ENCODE results near the gene GUCY2D.
A peak's percentile ranks its signal among the peaks of the same experiment; 100 is the strongest.
"Not testable (repeated sequence)": the region's sequence is repeated elsewhere in the genome, so short reads cannot be mapped to it uniquely, and the experiment has no call there.

GUCY2D gene

DNA sequence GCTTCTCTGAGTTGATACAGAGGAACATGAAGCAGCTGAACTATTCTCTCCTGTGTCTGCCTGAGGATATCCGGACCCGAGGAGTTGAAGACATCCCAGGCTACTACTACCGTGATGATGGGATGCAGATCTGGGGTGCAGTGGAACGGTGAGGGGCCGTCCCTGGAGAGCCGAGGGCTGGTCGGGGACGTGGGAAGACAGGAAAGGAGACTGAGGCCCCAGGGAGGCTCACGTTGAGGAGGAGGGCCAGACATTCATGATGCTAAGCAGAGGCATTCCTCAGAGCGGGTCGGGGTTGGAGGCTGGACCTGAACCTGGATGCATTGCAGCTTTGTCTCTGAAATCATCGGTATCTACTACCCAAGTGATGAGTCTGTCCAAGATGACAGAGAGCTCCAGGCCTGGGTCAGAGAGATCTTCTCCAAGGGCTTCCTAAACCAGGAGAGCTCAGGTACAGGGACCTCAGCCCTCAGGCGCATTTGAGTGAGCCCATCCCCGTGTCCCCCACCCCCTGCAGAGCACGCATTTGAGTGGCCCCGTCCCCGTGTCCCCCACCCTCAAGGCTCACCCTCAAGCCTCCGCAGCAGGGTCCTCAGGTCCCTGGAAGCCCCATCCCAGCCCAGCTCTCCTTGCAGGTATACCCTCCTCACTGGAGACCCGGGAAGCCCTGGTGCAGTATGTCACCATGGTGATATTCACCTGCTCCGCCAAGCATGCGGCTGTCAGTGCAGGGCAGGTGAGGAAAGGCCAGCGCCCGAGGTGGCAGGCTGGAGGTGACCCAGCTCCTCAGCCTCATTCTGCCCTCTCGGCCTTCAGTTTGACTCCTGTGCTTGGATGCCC lies 44.7 kb downstream of the GUCY2D start:
- no peak for DNase-seq

DNA sequence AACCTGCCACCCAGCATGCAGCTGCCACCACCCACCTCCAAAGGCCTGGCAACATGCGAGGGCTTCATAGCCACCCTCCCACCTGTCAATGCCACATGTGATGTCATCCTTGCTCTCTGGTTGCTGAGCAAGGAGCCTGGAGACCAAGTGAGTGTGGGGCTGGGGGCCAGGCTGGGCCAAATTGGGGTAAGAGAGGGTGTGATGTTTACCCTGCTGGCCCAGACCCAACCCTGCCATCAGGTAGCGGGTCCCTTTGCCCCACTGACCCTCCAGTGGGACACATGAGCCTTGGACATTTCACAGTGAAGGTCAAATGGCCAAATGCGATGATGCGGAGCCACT lies 45.3 kb downstream of the GUCY2D start:
- no peak for DNase-seq

DNA sequence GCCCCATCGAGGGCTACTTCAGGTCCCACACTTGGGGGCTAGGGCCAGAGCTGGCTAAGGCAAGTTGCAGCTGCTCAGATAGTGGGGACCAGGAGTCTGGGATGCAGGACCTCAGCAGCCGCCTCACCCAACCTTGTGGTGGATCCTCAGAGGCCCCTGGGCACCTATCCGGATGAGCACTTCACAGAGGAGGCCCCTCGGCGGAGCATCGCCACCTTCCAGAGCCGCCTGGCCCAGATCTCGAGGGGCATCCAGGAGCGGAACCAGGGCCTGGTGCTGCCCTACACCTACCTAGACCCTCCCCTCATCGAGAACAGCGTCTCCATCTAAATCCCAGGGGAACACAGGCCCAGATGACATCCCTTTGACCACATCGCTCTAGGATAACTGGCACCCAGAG lies 45.8 kb downstream of the GUCY2D start:
- DNase-seq: no peak

DNA sequence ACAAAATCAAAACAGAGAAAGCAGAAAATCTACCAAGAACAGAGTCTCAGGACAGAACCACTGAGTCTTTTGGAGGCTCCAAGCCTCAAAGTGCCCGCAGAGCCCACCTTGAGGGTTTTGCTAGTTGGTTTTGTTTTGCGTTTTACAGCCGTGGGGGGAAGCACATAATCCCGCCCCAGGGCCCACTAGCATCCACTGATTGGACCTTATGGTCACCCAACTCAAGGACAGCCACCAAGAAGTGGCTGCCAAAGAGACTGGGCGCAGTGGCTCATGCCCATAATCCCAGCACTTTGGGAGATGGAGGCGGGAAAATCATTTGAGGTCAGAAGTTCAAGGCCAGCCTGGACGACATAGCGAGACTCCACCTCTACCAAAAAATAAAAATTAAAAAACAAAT lies 46.3 kb downstream of the GUCY2D start:
- DNase-seq: no peak

DNA sequence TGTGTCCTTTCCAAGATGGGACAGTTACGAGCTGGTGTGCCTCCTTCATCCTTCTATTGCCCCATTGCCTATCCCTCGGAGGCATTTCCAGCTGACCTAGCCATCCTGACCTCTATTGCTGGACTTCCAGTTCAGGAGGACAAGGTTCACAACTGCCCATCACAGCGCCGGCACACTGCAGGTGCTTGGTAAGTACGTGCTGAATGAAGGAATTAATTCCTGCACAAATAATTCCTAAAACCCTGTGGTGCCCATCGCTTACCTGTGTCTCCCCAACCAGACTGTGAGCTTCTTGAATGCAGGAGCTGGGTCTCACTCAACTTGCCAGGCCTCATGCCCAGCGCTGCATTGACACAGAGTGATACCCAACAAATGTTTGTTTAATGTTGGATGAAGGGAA lies 49.4 kb downstream of the GUCY2D start:
- no peak for DNase-seq

DNA sequence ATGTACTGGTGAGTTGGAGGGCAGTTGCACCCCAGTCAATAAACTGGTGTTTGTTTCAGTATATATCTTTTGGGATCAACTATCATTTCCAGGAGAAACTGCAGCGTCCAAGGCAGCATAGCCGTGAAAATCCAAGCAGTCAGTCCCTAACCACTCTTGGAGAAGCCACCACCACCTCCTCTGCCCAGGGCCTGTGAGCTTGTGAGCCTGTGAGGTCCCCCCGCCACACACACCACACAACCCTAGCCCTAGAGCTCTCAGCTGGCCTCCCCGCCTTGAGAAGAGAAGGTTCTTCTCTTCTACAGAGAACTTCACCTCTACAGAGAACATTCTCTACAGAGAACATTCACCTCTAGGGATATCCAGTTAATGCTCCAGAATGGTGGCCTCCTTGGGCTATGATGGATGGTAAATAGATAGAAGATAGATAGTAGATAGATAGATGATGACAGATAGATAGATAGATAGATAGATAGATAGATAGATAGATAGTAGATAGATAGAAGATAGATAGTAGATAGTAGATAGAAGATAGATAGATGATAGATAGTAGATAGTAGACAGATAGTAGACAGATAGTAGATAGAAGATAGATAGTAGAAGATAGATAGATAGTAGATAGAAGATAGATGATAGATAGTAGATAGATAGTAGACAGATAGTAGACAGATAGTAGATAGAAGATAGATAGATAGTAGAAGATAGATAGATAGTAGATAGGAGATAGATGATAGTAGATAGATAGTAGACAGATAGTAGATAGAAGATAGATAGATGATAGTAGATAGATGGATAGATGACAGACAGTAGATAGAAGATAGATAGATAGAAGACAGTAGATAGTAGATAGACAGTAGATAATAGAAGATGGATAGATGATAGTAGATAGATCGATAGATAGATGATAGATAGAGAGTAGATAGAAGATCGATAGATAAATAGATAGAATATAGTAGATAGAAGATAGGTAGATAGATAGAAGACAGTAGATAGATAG lies 50.1 kb downstream of the GUCY2D start:
- DNase-seq: no peak

DNA sequence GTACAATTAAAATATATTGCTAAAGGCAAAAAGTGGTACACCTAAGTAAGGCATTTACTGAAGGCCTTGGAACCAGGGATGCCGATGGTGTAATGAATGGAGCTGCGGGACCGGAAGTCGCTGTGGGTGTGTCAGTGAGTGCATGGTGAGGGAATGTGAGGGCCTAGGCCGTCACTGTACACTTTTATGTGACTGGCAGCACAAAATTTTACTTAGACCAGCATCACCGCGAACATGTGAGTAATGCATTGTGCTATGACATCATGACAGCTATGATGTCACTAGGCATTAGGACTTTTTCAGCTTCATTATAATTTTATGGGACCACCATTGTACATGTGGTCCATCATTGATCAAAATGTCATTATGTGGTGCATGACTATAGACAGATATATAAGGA lies 51.2 kb downstream of the GUCY2D start:
- DNase-seq: no peak

DNA sequence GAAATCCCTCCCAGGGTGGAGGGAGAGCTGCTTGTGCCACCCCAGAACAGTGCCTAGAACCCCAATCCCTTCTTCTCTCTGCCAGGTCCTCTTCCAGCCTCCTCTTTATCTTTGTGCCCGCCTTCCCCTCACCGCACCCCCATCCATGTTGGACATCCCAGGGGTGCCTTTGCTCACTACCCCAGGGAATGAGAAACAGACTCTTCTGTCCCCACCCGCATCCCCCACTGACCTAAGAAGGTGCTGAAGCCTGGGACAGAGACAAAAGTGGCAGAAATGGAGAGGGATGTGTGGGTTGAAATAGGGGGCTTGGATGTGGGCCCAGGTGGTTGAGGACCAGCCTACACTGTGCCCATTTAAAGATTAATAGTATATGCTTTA lies 53.4 kb downstream of the GUCY2D start:
- no peak for DNase-seq

DNA sequence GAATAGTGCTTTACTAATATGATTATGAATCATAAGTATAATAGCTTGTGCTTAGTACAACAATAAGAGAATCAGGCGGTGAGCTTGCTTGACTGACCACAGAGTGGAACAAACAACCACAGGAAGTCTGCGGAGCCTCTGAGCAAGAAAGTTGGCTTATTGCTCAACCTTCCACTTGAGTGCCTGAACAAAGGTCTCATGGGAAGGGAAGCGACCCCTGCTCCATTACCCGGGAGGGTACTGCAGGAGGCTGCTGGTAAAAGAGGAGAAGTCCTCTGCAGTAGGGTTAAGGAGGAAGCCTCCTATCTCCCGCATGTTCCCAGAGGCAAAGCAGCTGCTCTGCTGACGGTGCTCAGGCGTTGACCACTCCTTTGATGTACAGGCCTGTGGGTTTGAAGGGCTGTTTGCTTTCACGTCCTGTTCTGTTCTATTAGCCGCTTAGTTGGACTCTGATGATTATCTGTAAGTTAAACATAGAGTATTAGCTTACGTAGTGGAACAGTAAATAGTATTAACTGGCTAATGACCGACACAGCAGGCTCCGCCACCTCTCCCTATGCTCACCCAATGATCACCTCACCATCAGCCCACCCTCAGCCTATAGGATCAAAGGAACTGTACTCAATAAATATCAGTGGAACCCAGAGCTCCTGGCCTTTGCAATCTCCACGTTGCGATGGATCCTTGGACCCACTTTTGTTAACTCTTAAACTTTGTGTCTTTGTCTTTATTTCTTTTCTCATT lies 54.0 kb downstream of the GUCY2D start:
- peak; percentile 81 to 93 (median 91) for DNase-seq

DNA sequence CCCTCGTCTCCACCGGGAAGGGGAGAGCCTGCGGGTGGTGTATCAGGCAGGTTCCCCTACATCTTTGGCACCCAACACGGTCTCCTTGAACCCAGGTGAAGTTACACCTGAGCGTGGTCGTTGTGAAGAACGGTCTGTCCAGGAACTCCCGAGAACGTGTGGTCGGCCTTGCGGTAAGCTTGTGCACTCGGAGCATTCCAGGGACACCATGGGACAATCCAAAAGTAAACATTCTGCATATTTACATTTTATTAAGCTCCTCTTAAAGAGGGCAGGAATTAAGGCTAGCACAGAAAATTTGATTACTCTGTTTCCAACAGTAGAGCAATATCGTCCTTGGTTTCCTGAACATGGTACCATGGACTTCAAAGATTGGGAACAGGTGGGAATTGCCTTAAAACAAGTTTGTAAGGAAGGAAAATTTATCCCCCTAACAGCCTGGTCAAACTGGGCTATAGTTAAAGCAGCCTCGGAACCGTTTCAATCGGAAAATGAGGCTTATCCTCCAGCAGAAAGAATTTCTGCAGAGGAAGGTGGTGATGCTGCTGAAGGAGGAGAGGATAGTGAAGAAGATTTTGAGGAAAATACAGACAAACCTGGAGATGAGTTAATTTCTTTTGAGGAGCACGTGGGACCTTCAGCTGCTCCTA lies 54.7 kb downstream of the GUCY2D start:
- DNase-seq: no peak

DNA sequence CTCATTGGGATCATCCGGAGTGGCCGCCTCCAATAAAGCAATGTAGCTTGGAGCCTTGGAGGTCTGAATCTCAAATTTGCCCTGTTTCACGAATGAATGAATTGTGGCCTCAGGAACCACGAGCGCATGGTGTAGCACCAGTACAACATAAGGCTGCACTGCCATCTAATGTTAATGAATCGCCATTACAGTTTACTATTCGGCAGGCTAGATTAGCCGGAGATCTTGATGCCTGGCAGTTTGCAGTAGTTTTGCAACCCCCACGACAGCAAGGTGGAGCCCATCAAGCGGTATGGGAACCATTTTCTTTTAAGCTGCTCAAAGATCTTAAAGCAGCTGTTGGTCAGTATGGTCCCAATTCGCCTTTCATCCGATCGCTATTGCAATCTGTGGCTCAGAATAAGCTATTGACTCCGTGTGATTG lies 55.3 kb downstream of the GUCY2D start:
- DNase-seq: peak; percentile 83 to 92 (median 89)

DNA sequence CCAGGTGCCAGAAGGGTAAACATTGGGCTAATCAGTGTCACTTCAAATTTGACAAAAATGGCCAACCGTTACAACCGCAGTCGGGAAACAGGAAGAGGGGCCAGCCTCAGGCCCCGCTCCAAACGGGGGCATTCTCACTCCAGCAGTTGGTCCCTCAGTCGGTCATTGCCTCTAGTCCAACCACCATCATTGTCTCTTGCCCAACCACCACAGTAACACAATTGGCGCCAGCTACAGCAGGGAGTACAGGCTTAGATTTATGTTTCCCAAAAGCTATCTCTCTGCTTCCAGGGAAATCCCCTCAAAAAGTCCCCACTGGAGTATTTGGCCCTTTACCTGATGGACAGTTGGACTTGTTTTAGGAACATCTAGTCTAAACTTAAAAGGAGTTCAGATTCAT lies 56.7 kb downstream of the GUCY2D start:
- DNase-seq: peak in 1 of 3 donors; percentile 34

DNA sequence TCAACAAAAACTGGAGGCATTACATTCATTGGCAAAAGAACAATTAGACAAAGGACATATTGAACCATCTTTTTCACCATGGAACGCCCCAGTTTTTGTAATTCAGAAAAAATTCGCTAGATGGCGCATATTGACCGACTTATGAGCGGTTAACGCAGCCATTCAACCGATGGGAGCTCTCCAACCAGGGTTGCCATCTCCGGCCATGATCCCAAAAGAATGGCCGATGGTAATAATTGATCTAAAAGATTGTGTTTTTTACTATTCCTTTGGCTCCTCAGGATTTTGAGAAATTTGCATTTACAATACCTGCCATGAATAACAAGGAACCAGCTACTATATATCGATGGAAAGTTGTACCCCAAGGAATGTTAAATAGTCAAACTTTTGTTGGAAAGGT lies 57.9 kb downstream of the GUCY2D start:
- DNase-seq: peak; percentile 83 to 92 (median 86)

DNA sequence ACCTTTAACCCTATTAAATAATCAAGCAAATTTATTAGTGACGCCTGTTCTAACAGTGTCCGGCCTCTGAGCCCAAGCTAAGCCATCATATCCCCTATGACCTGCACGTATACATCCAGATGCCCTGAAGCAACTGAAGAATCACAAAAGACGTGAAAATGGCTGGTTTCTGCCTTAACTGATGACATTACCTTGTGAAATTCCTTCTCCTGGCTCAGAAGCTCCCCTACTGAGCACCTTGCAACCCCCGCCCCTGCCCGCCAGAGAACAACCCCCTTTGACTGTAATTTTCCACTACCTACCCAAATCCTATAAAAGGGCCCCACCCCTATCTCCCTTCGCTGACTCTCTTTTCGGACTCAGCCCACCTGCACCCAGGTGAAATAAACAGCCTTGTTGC lies 59.4 kb downstream of the GUCY2D start:
- not testable (repeated sequence) for DNase-seq

DNA sequence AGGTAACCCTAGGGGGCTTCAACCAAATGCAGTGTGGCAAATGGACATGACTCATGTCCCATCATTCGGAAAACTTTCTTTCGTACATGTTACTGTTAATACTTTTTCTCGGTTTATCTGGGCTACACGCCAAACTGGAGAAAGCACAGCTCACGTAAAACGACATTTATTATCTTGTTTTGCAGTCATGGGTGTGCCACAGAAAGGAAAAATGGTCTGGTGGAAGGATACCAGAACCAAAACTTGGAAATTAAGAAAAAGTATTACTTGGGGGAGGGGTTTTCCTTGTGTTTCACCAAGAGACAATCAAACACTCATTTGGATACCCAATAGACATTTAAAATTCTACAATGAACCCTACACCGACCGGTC lies 60.0 kb downstream of the GUCY2D start:
- DNase-seq: no peak

DNA sequence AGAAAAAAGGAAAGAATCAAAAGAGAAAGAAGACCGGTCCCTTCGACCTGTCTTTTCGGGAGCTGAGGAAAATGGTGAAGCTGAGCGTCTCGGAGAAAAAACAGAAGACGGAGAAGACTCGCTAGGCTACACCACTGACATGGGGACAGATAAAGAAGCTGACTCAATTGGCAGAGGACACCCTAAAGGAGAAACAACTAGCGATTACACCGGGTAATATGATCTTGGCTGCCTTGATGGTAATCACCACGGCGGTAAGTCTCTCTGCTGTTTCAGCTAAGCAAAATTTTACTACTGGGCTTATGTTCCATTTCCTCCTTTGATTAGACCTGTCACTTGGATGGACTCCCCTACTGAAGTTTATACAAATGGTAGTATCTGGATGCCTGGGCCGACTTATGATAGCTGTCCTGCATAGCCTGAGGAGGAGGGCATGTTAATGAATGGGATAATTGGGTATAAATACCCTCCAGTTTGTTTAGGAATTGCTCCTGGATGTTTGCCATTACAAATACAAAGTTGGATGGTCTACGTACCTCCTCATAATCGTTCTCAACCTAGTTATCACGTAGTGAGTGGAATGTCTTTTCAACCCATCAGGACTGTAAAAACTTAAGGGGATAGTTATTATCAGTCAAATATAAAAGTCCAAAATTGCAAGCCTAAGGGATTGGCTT lies 60.5 kb downstream of the GUCY2D start:
- DNase-seq: no peak

DNA sequence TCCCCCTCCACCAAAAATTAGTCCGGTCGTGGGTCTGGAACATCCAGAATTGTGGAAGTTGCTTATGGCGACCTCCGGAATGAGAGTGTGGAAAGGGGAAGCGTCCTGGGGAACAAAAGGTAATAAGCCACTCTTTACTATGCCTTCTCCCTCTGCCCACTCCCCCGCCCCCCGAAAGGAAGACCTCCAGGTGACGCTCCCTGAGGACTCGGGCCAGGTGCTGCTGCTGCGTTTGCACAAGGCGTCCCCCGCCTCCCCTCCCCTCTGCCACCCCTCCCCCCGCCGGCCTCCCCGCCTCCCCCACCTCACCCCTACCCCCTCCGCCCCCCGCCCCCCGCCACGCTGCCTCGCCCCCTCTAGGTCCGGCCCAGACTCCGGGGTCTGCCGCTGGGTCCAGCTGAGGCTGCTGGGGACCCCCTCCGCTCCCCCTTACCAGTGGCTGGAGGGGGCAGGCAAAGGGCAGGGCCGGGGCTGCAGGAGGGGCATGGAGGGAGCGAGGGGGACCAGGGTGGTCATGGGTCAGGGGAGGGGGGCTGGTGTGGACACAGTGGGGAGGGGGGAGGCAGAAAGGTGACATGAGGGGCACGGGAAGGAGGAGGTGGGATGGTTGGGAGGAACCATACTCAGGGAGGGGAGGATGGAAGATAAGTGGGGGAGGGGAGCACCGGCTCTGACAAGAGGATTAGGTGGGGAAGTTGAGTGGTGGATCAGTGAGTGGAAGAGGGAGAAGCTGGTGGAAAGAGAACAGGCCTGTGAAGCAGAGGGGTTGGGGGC lies 61.5 kb downstream of the GUCY2D start:
- DNase-seq: no peak

DNA sequence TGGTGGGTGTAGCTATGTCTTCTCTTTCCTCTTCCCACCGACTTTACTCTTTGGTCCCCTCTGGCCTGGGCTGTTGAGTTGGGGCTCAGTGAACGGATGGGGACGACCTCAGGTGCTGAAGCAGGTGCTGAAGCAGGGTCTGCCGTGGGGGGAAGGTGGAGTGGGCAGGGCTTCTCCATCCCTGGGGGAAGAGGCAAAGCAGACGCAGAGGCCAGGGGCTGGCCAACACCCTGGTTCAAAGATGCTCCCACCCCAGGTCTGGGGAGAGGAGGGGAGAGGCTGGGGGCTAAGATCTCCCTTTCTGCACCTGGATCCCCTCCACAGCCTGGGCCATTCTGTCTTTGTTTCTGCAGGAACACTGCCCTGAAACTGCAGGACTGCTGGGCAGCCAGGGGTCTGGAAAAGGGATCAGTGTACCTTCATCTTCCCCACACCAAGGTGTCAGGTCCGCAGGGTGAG lies 62.2 kb downstream of the GUCY2D start:
- no peak for DNase-seq

DNA sequence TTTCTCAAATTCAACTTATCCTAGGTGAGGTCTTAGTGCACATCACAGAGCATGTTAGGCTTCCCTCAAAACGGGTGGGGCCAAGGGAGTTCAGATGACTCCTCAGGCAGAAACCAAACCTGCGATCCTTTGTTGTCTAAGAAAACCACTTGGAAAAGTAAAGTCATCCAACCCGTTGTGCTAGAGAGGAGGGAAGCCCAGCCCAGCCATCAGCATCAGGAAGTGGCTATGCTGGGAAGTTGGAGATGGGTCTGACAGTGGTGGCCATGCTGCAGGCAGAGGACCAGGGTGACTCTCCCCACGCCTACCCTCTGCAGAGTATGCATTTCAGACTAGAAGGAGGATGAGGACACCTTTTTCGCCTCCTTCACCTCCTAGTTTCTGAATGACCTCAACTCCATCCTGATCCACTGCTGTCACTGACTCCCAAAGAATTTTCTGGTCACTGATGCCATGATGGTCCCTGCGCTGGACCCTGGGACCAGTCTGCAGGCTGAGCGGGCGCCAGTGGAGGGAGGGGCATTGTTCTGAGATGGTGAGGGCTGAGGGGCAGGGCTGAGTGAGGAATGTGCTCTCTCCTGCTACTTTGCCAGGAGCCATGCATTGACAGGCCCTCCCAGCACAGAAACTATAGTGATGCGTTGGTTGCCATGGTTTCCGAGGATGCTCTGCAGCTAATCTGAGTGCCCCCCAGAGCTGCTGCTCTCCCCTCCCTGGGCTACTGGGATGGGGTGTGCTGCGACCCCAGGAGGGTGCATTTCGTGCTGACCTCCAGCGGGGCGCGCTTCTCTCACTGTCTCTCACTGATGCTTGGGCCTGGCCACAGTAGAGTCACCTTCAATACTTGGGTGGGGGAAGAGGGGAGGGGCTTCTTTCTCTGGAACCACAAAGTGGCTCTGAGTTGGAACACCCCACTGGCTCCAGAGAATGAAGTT lies 64.7 kb downstream of the GUCY2D start:
- no peak for DNase-seq

DNA sequence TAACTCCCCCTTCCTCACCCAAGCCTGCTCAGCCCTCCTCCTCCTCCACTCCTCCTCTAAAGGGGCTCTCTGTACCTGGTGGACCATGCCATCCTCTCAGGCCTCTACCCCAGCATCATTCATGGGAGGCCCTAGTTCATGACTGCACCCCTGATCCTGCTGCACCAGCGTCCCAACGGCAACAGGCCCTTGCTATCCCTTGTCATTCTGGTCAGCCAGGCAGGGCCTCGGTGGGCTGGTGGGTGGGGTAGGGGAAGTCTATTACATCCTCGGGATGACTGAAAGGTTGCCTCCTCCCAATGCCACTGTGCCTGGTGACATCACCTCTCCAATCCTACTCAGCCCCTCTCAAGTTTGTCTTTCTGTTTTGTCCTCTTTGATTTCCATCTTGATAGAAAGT lies 65.4 kb downstream of the GUCY2D start:
- DNase-seq: peak in 1 of 3 donors; percentile 38
